Measurements from ENCODE around the gene LPAR5.

Gene LPAR5

GRCh38 chr12:6635375-6635855, 344 bp downstream of the LPAR5 start:
- no peak for DNase-seq

- no peak for DNase-seq
Measured at GRCh38 chr12:6632026-6632983, 3.5 kb downstream of the LPAR5 start.

- no peak for DNase-seq
Measured at GRCh38 chr12:6631549-6631961, 4.2 kb downstream of the LPAR5 start.

GRCh38 chr12:6630736-6631135, 5.0 kb downstream of the LPAR5 start:
- no peak for DNase-seq

- DNase-seq = no peak
Measured at GRCh38 chr12:6627616-6628015, 8.1 kb downstream of the LPAR5 start.

GRCh38 chr12:6626654-6627283, 9.0 kb downstream of the LPAR5 start:
- no peak for DNase-seq

GRCh38 chr12:6620885-6621274, 14.9 kb downstream of the LPAR5 start:
- DNase-seq = no peak

- no peak for DNase-seq
Measured at GRCh38 chr12:6620137-6620884, 15.4 kb downstream of the LPAR5 start.

- DNase-seq = no peak
Measured at GRCh38 chr12:6618483-6619225, 17.1 kb downstream of the LPAR5 start.

- DNase-seq = no peak
Measured at GRCh38 chr12:6615802-6616201, 20.0 kb downstream of the LPAR5 start.

GRCh38 chr12:6614513-6615172, 21.1 kb downstream of the LPAR5 start:
- no peak for DNase-seq

- peak; percentile 70 for DNase-seq
Measured at GRCh38 chr12:6613776-6614512, 21.8 kb downstream of the LPAR5 start.

GRCh38 chr12:6613015-6613775, 22.6 kb downstream of the LPAR5 start:
- DNase-seq = peak; percentile 51

GRCh38 chr12:6612652-6613014, 23.1 kb downstream of the LPAR5 start:
- no peak for DNase-seq

GRCh38 chr12:6612247-6612646, 23.5 kb downstream of the LPAR5 start:
- DNase-seq = no peak

GRCh38 chr12:6608592-6609281, 27.0 kb downstream of the LPAR5 start:
- DNase-seq = no peak

GRCh38 chr12:6607751-6608591, 27.8 kb downstream of the LPAR5 start:
- peak; percentile 73 for DNase-seq

- DNase-seq = no peak
Measured at GRCh38 chr12:6606331-6607131, 29.2 kb downstream of the LPAR5 start.
